ENCODE measurements around the gene DYNC2H1.
A peak's percentile ranks its signal among the peaks of the same experiment; 100 is the strongest.

The DYNC2H1 gene, protein sequence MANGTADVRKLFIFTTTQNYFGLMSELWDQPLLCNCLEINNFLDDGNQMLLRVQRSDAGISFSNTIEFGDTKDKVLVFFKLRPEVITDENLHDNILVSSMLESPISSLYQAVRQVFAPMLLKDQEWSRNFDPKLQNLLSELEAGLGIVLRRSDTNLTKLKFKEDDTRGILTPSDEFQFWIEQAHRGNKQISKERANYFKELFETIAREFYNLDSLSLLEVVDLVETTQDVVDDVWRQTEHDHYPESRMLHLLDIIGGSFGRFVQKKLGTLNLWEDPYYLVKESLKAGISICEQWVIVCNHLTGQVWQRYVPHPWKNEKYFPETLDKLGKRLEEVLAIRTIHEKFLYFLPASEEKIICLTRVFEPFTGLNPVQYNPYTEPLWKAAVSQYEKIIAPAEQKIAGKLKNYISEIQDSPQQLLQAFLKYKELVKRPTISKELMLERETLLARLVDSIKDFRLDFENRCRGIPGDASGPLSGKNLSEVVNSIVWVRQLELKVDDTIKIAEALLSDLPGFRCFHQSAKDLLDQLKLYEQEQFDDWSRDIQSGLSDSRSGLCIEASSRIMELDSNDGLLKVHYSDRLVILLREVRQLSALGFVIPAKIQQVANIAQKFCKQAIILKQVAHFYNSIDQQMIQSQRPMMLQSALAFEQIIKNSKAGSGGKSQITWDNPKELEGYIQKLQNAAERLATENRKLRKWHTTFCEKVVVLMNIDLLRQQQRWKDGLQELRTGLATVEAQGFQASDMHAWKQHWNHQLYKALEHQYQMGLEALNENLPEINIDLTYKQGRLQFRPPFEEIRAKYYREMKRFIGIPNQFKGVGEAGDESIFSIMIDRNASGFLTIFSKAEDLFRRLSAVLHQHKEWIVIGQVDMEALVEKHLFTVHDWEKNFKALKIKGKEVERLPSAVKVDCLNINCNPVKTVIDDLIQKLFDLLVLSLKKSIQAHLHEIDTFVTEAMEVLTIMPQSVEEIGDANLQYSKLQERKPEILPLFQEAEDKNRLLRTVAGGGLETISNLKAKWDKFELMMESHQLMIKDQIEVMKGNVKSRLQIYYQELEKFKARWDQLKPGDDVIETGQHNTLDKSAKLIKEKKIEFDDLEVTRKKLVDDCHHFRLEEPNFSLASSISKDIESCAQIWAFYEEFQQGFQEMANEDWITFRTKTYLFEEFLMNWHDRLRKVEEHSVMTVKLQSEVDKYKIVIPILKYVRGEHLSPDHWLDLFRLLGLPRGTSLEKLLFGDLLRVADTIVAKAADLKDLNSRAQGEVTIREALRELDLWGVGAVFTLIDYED (N-terminal part only)

DNA sequence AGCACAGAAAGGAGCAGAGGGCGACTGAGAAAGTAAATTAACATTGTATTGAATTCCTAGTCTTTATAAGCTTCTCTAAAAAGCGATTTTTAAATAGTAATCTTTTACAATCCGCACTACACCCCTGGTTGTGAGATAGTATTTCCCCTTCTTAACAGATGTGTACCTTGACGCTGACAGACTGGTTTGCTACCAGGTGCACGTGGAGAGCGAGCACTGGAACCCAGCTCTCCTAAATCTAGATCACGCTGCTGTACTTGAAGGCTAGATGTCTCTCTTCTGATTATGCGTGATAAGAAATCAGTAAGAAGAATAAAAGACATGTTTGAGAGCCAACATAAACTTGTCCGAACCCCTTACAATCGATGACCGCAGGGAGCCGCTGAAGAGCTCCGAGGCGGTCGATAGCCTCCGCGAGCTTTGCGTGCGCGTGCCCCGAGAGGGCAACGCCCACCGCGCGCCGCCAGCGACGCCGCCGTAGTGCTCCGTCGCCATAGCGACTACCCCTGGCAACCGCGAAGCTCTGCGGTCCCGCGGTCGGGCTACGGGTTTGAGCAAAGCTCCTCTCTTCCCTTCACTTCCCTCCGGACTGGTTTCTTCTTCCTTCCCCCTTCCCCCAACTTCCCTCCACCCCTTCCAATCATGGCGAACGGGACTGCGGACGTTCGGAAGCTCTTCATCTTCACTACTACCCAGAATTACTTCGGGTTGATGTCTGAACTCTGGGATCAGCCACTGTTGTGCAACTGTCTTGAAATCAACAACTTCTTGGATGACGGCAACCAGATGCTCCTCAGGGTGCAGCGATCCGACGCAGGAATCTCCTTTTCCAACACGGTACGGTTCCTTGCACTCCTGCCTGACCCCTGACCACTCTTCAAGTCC is at the start of gene DYNC2H1:
Gene DYNC2H1 (plus strand): TSS at position 494 of the 885 bp plus-strand sequence. CDS start 149 bp downstream, at position 643.
- peak; percentile 74 to 84 (median 77) for DNase-seq (ENCODE audit: low read depth in 3 of 3)

DNA sequence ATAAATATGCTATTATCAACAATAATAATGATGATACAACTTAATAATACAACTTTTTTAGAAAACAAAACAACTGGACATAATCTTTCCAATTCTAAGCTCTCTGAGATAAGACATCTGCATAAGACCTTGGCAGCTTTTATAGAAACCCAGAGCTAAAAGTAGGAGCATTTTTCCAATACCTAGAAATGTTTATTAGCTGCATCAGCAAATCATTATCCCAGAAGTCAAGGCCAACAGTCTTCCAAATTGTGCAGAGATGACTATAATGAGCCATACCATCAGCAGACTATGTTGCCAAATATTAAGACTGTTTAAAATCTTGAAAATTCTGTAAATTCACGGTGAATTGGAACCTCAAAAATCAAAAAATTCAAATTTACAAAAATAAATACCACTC is 47.6 kb upstream of the DYNC2H1 start:
- no peak for DNase-seq (ENCODE audit: low read depth in 3 of 3)

DNA sequence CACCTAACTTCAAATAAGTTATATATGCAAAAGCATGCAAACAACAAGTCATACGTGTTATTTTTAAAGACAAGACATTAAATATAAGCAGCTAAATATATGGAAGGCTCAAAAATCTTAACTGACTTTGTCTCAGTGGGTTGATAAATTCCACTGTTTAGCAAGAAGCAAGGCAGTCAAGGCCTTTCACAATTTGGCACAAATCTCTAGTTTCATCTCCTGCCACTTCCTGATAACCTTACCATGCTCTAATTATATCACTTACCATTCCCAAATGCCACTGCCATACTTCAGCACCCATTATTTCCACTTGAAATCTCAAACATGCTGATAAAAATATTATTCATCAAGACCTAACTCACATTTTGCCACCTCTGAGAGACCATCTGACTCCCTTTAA is 42.1 kb upstream of the DYNC2H1 start:
- no peak for DNase-seq (ENCODE audit: low read depth in 3 of 3)

DNA sequence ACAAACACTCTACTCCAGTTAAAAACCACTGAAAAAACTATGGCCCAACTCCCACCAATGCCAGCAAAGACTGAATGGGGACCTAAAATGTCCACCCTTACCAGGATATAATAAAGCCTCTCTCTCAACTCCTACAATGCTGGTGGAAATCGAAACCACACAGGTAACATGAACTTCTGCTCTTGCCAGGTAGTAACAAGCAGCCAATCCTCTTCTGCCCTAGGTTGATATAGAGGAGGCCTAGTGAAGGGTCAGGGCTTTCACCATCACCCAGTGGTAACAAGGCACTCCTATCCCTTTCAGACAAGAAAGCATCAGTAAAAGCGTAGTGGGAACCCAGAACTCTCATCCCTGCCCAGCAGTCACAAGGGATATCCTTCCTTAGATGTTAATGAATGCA is 39.9 kb upstream of the DYNC2H1 start:
- DNase-seq (ENCODE audit: low read depth in 3 of 3), result no peak

DNA sequence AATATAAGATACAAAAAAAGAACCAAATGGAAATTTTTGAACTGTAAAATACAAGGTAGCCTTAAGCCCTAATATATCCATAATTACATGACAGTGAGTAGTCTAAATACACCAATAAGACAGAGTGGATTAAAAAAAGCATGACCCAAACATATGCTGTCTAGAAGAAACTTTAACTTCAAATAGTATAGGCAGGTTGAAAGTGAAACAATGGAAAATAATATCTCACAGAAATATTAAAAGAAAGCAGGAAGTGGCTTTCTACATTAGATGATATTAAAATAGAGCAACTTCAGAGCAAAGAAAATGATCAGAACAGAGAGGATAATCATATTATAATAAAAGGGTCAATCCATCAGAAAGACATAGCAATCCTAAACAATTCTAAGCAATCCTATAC is 39.1 kb upstream of the DYNC2H1 start:
- DNase-seq (ENCODE audit: low read depth in 3 of 3), result no peak

DNA sequence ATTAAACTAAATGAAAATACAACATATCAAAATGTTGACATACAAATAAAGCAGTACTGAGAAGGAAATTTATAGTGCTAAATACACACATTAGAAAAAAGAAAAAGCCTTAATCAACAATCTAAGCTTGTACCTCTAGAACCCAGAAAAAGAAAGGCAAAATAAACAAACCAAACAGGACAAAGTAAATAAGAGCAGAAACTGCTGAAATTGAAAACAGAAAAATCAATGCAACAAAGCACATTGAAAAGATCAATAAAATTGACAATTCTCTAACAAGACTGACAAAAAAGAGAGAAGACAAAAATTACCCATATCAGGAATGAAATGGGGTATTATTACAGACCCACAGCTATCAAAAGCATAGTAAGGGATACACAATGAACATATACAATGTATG is 38.2 kb upstream of the DYNC2H1 start:
- DNase-seq (ENCODE audit: low read depth in 3 of 3), result no peak

DNA sequence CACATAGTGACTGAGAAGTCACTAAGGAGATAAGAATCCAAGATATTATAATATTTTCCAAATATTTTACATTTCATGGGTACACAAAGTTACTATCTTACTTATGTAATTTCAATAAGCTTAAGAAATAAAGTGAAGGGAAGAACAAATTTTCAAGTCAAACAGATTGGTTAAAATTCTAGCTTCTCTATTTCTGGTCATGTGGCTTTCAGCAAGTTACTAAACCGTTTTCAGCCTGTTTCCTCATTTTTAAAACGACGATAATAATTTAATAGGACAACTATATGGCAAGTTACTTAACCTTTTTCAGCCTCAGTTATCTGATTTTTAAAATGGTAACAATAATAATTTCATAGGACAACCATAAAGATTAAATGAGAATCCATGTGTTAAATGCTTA is 32.9 kb upstream of the DYNC2H1 start:
- DNase-seq (ENCODE audit: low read depth in 3 of 3), result no peak

DNA sequence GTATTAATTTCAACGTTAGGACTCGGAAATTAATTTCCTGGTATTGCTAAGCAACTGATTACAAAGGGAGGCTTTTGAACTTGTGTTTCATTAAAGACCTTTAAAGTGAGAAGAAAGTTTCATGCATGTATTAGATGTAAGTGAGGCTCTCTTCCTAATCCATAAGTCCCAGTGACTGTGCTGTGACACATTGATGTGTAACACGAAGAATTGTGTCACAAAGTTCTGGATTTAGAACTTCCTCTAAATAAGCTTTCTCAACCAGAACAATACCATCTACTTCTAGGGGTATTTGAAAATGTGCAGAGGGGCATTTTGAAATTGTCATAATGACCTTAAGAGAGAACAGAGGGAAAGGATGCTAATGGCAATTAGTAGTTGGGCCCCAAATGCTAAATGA is 31.7 kb upstream of the DYNC2H1 start:
- DNase-seq (ENCODE audit: low read depth in 3 of 3), result no peak

DNA sequence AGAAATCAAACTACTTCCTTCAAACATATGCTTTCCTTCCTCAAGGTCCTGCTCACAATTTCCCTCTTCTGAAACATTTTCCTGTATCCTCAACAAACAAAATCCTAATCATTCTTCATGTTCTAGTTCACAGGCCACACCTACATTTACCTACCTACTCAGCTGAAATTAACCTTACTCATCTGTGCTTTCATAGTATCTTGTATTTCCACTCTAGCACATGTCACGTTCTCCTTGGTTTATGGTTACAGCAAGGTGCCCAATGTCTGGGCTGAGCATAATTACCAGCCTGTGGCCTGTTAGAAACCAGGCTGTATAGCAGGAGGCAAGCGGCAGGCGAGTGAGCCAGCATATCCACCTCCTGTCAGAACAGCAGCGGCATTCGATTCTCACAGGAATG is 30.5 kb upstream of the DYNC2H1 start:
- no peak for DNase-seq (ENCODE audit: low read depth in 3 of 3)

DNA sequence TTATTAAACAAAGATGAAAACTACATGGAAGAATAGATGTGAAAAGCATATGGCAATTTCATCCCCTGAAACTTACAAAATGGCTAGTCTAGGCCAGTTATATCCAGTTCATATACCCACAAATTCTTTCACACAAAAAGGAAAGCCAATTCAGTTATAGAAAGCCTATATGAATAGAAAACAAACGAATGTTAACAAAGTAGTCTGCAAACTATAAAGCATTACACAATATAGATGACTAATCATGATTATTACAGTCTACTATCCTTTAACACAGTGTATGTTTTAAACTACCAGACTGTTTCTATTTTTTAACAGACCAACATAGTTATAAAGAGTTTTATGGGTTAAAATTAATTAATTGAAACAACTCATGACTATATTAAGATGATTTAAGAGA is 29.4 kb upstream of the DYNC2H1 start:
- DNase-seq (ENCODE audit: low read depth in 3 of 3), result no peak

DNA sequence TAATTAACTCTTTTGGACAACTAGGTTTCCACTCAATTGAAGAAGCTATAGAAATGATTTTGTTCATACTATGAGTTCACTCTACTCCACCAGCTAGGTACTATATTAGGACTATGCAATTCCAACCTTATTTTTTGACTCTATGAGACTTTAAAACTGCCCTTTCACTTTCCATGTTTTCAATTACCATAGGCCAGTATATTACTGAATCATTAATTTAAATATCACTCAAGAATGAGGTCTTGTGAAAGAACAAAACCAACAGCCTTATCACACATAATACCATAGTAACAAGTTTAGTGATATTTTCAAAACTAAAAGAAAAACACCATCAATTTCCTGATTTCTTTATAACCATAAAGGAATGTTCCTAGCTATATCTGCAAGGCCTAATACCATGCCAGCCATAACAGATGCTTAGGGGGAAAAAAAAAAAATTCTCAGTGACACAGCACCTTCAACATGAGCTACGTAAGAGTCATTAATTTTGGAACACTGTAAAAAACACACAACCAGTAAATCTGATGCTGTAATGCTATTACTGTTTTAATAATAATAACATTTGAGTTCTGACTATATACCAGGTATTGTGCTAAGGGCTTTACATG is 23.4 kb upstream of the DYNC2H1 start:
- no peak for DNase-seq (ENCODE audit: low read depth in 3 of 3)

DNA sequence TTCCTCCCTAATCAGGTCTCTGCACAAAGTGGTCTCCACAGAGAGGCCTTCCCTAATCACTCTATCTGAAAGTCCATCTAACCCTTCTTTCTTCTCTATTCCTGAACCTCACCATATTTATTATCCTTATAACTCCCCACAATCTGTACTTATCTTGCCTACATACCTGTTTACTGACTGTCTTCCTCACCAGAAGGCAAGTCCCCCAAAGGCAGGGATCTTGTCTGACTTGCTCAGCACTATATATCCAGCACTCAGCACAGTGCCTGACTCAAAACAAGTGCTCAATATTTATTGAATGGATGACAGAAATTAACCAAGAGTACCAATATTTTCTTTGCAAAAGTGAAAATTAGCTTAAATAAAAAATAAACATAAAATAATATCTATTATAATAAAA is 22.8 kb upstream of the DYNC2H1 start:
- DNase-seq (ENCODE audit: low read depth in 3 of 3), result no peak

DNA sequence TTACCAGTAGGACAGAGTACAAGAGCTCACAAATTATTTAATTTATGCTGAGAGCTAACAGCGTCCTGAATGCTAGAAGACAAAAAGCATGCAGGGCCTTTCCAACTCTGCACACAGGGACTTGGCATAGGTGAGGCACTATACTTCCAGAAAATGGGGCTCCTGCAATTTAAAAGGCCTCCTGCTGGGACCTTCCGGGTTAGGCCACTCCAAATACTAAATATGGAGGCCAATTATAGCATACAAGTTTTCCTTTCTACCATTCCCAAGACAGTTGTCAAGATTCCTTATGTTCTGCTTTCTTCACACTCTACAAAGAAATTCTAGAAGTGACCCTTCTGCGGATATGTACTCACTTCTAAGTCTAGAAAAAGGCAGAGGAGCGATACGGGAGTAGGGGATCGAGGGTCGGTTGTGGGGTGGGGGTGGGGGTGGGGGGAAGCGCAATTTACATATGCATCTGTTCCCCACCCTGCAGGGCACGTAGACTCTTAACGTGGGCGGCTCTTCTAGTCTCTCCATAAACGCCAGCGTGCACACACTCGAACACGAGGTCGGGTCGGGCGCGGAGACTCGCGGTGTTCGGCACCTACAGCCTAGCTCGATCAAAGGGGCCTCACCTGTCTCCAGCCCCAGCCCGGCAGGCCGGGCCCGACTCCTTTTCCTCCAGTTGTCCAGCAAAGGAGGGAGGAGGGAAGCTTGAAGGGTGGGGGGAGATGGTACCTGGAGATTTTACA is 18.0 kb upstream of the DYNC2H1 start:
- peak in 2 of 3 experiments; percentile 18 to 51 for DNase-seq (ENCODE audit: low read depth in 3 of 3)

DNA sequence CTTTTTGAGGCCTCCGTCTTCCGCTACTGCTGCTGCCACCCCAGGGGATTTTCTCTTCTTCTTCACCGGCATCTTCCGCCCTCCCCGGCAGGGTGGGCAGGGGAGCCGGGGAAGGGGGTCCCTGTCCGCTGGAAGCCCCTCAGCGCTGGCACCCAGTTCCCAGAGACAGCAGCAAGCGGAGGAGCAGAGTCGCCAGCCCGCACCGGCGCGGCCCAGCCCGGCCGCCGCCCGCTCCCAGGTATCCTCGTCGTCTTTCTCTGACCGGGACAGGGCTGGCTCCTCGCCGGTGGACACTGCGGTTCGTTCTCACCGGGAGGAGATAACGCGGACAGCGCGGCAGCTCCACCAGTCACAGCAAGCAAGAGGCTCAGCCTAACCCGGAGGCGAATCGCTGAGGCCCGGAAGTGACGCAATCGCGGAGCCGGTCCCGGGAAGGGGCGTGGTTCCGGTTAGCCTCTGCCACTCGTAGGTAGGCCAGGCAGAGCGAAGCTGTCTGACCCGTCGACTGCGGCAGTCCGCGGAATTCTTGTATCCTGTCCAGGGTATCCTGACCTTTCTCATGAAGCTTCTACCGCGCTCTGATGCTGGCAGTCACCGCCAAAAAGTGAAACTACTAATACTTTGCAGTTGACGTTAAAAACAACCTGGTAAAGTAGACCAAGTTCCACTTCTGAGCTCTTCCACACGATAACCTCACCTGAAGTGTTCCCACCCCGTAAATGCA is 17.3 kb upstream of the DYNC2H1 start, which contains the start of gene DCUN1D5:
Gene DCUN1D5 (minus strand): TSS at position 360 of the 724 bp plus-strand sequence. CDS start 288 bp downstream, at position 72.
- DNase-seq (ENCODE audit: low read depth in 3 of 3), result peak; percentile 92 to 94 (median 93)

DNA sequence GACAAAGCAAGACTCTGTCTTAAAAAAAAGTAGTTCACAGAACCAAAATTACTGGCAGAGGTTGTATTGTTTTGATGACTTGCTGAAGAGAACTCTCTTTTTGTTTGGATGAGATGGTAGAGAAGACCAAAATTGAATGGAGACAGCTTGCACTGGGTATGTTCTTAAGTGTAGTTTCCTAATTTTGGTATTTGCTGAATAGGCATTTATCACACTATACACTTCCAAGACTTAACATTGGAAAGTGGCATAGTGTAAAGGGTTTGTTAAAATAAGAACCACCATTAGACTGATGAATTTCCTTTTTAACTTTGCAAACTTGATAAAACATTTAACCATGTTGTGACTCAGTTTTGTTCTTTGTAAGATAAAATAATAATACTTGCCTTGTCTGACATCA is 11.9 kb upstream of the DYNC2H1 start:
- DNase-seq (ENCODE audit: low read depth in 3 of 3), result no peak

DNA sequence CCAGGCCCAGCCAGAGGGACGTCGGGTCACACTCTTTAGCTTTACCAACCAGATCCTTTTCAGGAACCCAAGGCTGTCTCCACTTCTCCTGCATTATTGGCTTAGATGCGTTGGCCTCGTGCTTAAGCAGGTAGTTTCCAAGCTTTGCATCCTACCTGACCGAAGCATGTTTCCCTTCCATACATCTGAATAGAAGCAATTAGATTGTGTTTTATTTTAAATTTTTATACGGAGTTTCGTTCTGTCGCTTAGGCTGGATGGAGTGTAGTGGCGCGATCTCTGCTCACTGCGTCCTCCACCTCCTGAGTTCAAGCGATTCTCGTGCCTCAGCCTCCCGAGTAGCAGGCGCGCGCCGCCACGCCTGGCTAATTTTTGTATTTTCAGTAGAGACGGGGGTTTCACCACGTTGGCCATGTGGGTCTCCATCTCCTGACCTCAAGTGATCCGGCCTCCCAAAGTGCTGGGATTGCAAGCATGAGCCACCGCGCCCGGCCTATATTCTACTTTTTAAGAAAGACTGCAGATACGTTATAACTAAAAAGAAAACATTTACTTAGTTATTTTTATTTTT is 677 bp downstream of the DYNC2H1 start:
- DNase-seq (ENCODE audit: low read depth in 3 of 3), result no peak

DNA sequence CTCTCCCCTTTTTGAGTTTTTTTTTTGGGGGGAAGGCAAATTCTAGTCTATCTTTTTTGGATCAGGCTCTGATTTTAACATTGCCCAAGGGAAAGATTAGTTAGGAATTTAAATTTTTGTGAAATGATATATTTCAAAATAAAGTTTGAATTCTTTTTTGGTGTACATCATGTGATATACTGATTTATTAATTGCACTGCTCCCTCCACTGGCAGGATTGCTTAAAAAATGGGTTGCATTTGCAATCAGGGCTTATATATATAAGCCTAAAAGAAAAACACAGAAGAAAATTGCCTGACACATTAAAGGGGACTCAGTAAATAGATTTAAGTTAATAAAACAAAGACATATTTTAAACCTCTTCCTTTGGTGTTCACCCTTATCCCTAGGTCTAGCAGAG is 1.2 kb downstream of the DYNC2H1 start:
- no peak for DNase-seq (ENCODE audit: low read depth in 3 of 3)

DNA sequence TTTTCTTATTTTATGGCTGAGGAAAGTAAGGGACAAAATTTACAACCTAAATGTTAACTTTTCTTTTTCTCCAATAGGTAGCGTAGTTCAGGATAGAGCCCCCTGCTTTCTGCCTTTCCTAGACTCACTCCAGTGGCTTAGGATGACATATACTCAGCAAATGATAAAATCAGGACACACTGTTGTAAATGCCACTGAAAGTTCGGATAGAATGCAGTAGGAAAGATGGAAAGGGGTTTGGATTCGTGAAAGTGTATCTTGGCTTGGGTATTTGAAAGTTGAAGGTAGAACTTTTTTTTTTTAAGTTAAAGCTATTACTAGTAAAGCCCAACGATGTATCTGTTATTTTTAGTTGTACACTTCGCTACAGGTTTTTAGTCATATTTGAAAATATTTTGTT is 2.2 kb downstream of the DYNC2H1 start:
- DNase-seq (ENCODE audit: low read depth in 3 of 3), result no peak

DNA sequence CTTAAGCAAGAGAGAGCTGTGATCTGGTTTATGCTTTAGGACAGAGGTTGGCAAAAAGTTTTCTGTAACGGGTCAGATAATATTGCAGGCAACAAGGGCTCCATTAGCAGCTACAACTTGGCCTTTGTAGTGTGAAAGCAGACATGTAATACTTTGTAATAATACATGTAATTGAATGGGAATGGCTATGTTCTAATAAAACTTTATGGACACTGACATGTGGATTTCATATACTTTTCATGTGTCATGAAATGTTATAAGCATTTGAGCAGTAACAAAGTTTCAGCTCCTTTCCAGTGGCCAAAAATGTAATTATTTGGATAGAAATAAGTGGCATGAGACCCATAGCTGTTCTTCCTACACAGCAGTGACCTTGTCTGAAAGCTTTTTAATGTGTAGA is 3.1 kb downstream of the DYNC2H1 start:
- DNase-seq (ENCODE audit: low read depth in 3 of 3), result no peak

Measured in stimulated activated CD4-positive, alpha-beta T cell treated with anti-CD3 and anti-CD28 coated beads, TNF-alpha, amount 100 ng/mL, for 24 hours (primary cell).